ENCODE results near the gene IGFL4.

IGFL4 gene

DNA sequence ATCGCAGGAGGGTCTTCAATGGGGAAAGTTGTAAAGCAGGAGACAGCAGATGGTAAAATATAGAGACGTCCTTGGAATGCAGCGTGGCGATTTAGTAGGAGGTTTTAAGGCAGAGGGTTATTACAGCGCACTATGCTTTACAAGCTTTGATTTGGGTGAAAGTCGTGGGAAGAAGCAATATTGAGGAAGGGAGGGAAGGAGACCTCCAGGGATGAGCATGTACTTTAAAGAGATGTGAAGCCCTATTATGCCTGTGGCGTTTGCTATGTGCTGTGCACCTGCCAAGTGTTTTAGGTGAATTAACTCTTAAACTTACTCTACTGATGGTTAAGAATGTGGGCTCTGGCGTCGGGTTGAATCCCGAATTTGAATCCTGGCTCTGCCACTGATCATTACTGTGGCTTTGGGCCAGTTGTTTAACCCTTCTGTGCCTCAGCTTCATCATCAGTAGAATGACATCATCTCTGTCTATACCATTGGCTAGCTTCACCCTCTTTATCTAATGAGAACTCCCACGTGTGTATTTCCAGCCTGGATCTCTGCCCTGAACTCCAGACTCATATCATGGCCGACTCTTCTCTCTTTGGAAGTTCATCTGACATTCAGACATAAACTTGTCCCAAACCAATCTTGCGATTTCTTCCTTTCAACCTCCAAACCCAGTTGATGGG lies 45.0 kb downstream of the IGFL4 start:
- DNase-seq (ENCODE audit: low read depth in 2 of 3, low spot score in 2 of 3), result no peak

DNA sequence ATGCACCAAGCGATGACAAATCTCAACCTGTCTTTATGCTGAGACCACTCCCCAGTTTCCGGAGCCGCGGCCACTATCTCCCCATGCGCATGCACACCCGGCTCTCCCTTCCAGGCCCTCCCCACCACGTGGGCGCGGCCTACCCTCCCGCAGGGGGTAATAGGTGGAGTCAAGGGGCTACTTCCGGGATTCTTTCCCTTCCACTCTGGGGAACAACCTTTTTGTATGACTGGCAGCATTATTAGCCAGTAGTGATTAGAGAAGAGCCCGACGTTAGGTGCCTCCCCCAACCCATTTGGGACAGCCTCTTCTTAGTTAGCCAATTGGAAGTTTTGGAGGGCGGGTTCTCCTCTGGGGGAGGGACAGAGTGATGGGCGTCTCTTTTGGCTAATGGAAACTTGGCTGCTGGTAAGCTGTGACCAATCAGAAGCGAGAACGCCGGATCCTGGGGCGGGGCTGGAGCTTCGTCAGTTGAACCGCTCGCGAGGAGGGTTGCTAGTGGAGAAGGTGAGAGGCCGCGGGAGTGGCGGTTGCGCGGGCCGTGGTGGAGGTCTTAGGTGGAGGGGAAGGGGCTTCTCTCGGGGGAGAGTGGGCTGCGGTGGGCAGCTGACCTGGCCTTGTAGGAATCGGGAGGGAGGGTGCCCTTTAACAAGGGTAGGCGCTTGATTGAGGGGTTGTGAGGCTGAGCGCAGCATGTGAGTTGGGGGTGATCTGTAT lies 45.6 kb downstream of the IGFL4 start, which contains the start of gene CCDC61:
Gene CCDC61, plus strand, starts transcription at position 470 of the 717 bp plus-strand sequence. CDS start 7,552 bp downstream, outside the sequence.
- DNase-seq (ENCODE audit: low read depth in 2 of 3, low spot score in 2 of 3), result peak; percentile 85 to 93 (median 87)

DNA sequence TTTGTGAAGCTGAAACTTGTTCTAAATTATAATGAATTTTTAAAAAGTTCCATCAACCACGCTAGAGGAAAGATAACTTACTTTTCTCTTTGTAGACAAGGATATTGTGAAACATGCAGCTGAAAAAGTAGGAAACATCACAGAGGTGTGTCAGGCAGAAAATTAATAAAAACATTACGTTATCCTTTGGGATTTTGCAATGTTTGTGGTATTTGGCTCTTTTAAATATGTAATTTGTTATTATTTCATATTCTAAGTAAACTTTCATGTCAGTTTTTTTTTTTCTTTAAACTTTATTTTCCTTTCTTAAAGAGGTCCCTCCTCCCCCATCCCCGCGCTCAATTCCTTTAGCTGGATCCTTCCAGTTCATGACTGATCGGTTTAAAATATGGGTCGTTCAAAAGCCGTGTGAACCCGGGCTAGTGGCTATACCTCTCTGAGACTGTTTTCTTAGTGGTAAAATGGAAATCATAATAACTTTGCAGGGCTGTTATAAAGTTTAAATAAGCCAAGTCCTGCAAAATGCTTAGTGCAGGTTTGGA lies 46.3 kb downstream of the IGFL4 start:
- DNase-seq (ENCODE audit: low read depth in 2 of 3, low spot score in 2 of 3), result no peak

DNA sequence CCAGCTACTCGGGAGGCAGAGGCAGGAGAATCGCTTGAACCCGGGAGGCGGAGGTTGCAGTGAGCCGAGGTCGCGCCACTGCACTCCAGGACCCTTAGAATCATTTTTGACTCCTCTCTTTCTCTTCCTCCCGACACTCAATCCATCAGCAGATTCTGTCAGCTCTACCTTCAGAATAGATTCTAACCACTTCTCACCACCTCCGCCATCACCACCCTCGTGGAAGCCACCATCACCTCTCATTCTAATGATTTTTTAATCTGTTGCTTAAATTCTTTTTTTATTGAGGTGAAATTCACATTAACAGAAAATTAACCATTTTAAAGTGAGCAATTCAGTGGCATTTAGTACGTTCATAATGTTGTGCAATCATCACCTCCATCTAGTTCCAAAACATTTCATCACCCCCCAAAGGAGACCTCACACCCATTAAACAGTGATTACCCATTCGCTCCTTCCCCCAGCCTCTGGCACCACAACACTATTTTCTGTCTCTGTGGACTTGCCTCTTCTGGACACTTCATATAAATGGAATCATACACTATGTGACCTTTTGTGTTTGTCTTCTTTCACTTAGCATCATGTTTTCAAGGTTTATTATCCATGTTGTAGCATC lies 50.6 kb downstream of the IGFL4 start:
- DNase-seq (ENCODE audit: low read depth in 2 of 3, low spot score in 2 of 3), result no peak
